ENCODE results near the gene ZNF680.

DNA sequence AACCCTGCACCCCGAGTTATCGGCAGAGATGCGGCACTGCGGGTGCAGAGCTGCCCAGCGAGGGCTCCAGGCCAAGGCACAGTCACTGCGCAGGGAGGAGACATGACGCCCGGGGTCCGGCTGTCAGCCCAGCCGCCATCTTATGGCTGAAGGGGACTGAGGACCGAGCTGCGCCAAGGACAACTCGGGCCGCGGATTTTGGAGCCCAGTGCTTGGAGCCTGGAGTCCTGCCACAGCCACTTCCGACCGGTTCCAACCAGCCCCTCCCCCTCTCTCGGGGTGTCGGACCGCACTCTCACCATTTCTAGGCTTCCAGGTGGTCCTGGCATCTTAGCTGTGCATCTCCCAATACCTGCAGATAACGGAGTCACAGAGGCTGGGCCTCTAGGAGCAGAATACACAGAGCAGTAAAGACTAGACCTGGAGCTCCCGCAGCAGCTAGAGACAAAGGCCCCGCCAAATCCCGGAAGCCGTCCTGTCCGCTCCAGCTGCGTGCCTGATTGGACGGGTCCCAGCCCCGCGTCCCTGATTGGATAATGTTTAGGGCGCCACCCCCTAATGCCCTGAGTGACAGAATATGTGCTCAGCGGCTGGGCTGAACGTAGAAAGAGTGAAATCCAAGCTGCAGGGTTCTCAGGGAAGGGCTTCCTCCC lies at the start of gene ZNF680:
- TF ChIP-seq CTCF (IDR thresholded peaks at IDR 0.05) (no peak), POLR2A (IDR thresholded peaks at IDR 0.05) (peak in 1 of 2 donors; percentile 31)
